LNCaP clone FGC (cell line): Measurements from ENCODE around the gene CATSPER1.

Source experiments
- DNase-seq: peaks from one replicate; pipeline ENCODE4 v3.0.0-alpha.2; 2011; ENCODE audit warnings: low read depth
- H3K4me3 ChIP-seq: 2 replicates; pipeline ENCODE4 v1.5.1; 2011; ENCODE audit warnings: mild to moderate bottlenecking, low read depth, low read length, control low read depth
- CTCF ChIP-seq: IDR thresholded peaks from 2 replicates; pipeline ENCODE4 v1.5.1; 2012; ENCODE audit warnings: mild to moderate bottlenecking; ENCODE audit not compliant: control insufficient read depth, insufficient read depth; ENCODE audit errors: extremely low read depth

The CATSPER1 gene

GRCh38 chr11:66017321-66017720 lies 9.0 kb downstream of the CATSPER1 start:
- H3K4me3 ChIP-seq, result no peak overlapping the region
- no peak for TF ChIP-seq CTCF
- no peak for DNase-seq

- no peak for TF ChIP-seq CTCF
- DNase-seq, result no peak
- no peak overlapping the region for H3K4me3 ChIP-seq
These were observed 9.5 kb downstream of the CATSPER1 start for GRCh38 chr11:66016793-66017177.

- no peak for TF ChIP-seq CTCF
- H3K4me3 ChIP-seq, result no peak overlapping the region
- no peak for DNase-seq
These were observed 10.1 kb downstream of the CATSPER1 start for GRCh38 chr11:66015936-66016792.

GRCh38 chr11:66015454-66015881 lies 10.8 kb downstream of the CATSPER1 start:
- no peak for DNase-seq
- TF ChIP-seq CTCF, result no peak

GRCh38 chr11:66014804-66015453 lies 11.3 kb downstream of the CATSPER1 start:
- no peak for DNase-seq
- no peak overlapping the region for H3K4me3 ChIP-seq
- no peak for TF ChIP-seq CTCF

More at GRCh38 chr11:66015454-66015881, 10.8 kb downstream of the CATSPER1 start:
- H3K4me3 ChIP-seq, result no peak overlapping the region

GRCh38 chr11:66013762-66014100 lies 12.5 kb downstream of the CATSPER1 start:
- no peak for TF ChIP-seq CTCF
- no peak overlapping the region for H3K4me3 ChIP-seq
- DNase-seq, result no peak
